Natural killer cell (primary cell): ENCODE data around the gene CST9L. TPM values are rescaled to one million over a fixed set of nuclear protein-coding genes. Genes with fewer than 3 reads are reported as not detected.

Experiments used
- ATAC-seq, 3 donors: fragments of 150-1000 bp in 2 of 3; fragments of 200-7000 bp in 1 of 3; cut with Tn5 transposase; 1 replicate in 1 of 3; 2 replicates in 2 of 3; pipeline ENCODE4 v1.10.0; 2021; ENCODE audit warnings: mild to moderate bottlenecking in 2 of 3, moderate library complexity in 2 of 3
- DNase-seq, 2 donors: peaks; one replicate each; pipeline versions ENCODE4 v3.0.0 to v3.0.0-alpha.2; 2013 to 2021; ENCODE audit warnings: mixed read lengths in 1 of 2
- H3K27ac ChIP-seq: one replicate; pipeline ENCODE4 v1.5.1; 2013; ENCODE audit warnings: mild to moderate bottlenecking, low read length
- H3K27me3 ChIP-seq: one replicate; pipeline ENCODE4 v1.6.1; 2013; ENCODE audit warnings: low read length; ENCODE audit not compliant: control insufficient read depth, insufficient read depth
- H3K36me3 ChIP-seq: one replicate; pipeline ENCODE4 v1.6.1; 2013; ENCODE audit warnings: low read length; ENCODE audit not compliant: control insufficient read depth, insufficient read depth
- H3K4me1 ChIP-seq: one replicate; pipeline ENCODE4 v1.6.1; 2013; ENCODE audit warnings: low read length; ENCODE audit not compliant: control insufficient read depth, insufficient read depth
- H3K4me3 ChIP-seq: one replicate; pipeline ENCODE4 v1.5.1; 2013; ENCODE audit warnings: low read length
- H3K9me3 ChIP-seq: one replicate; pipeline ENCODE4 v1.6.1; 2013; ENCODE audit warnings: low read length; ENCODE audit not compliant: control insufficient read depth, insufficient read depth
- H3K27ac Mint-ChIP-seq, 2 donors: one replicate each; pipeline ENCODE4 v1.8.0; 2022; ENCODE audit warnings: mild to moderate bottlenecking in 2 of 2, mixed read lengths in 2 of 2, moderate library complexity in 1 of 2
- H3K27me3 Mint-ChIP-seq, 2 donors: one replicate each; pipeline ENCODE4 v1.8.0; 2022; ENCODE audit warnings: low read depth in 2 of 2, mixed read lengths in 2 of 2
- H3K36me3 Mint-ChIP-seq: one replicate; pipeline ENCODE4 v1.8.0; 2022; ENCODE audit warnings: mixed read lengths
- H3K4me1 Mint-ChIP-seq, 2 donors: one replicate each; pipeline ENCODE4 v1.8.0; 2022; ENCODE audit warnings: mixed read lengths in 2 of 2
- H3K4me3 Mint-ChIP-seq: one replicate; pipeline ENCODE4 v1.8.0; 2022; ENCODE audit warnings: mild to moderate bottlenecking, moderate library complexity, mixed read lengths
- H3K9me3 Mint-ChIP-seq, 2 donors: one replicate each; pipeline ENCODE4 v1.8.0; 2022; ENCODE audit warnings: mixed read lengths in 2 of 2
- WGBS: methylation state at CpG from one replicate; pipeline ENCODE4 v1.1.7; 2013; ENCODE audit warnings: missing lambda C conversion rate; ENCODE audit not compliant: insufficient coverage; 5-methylcytosine and 5-hydroxymethylcytosine counted together
- intact Hi-C: fragments of 100-400 bp; cut with micrococcal nuclease; formaldehyde crosslinking; loops from one replicate; pipeline ENCODE4 v1.14.2; 2022
- total RNA-seq, 4 donors: library from RNA; stranded (reverse); fragments of 120-200 nt in 1 of 4; gene quantifications; one replicate each; pipeline versions ENCODE4 v1.2.3 to v1.2.4, GENCODE V29; 2013 to 2022
- TF ChIP-seq, protein P1 (sequence below): fragments of 200-600 bp; IDR thresholded peaks from one replicate; pipeline ENCODE4 v1.8.0; 2022; ENCODE audit warnings: antibody characterized with exemption

The CST9L gene
- total RNA-seq, 3 donors from 2014 or later (not counting 1 experiment from before 2014, with no cell fraction given), result not detected

DNA sequence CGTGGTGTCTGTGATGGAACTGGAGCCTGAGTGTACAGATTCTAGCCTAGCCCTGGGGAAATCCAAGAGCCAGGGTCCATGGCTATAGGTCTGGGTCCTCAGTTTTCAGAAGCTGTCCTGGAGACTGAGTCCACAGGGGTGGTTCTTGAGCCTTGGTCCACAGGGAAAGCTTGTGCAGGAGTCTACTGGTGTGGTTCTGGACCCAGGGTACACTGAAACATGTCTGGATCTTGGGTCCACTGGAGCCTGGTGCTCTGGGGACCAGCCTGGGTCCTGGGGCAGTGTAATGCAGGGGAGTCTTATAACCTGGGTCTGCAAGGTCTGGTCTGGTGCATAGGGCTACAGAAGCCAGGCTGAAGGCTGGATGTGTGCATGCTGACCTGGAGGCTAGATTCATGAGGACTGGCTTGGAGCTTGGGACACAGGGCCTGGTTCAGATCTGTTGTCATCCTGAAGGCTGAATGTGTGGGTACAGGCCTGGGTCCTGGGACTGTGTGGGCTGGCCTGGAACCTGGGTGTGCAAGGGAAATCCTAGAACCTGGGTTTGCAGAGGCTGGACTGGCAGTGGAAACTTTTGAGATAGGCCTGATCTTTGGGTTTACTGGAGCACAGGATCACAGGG is 5.5 kb downstream of the CST9L start:
- H3K9me3 Mint-ChIP-seq, result peaks cover 4 to 22% of the 10 kb centered on the region in 2 donors
- peaks cover 17% of the 10 kb centered on the region for H3K9me3 ChIP-seq
- H3K27me3 ChIP-seq, result no peaks in the 10 kb centered on the region
- H3K27me3 Mint-ChIP-seq, result peaks cover 2 to 9% of the 10 kb centered on the region in 2 donors
- H3K4me3 Mint-ChIP-seq, result no peak overlapping the region
- 94% methylated on average over 1 of the region's 1 CpG for WGBS
- H3K27ac Mint-ChIP-seq, result no peak overlapping the region
- H3K4me1 ChIP-seq, result no peaks in the 10 kb centered on the region
- H3K36me3 ChIP-seq, result no peaks in the 10 kb centered on the region
- no peak for DNase-seq
- peaks cover 0 to 5% of the 10 kb centered on the region in 2 donors for H3K4me1 Mint-ChIP-seq
- TF ChIP-seq, protein P1, sequence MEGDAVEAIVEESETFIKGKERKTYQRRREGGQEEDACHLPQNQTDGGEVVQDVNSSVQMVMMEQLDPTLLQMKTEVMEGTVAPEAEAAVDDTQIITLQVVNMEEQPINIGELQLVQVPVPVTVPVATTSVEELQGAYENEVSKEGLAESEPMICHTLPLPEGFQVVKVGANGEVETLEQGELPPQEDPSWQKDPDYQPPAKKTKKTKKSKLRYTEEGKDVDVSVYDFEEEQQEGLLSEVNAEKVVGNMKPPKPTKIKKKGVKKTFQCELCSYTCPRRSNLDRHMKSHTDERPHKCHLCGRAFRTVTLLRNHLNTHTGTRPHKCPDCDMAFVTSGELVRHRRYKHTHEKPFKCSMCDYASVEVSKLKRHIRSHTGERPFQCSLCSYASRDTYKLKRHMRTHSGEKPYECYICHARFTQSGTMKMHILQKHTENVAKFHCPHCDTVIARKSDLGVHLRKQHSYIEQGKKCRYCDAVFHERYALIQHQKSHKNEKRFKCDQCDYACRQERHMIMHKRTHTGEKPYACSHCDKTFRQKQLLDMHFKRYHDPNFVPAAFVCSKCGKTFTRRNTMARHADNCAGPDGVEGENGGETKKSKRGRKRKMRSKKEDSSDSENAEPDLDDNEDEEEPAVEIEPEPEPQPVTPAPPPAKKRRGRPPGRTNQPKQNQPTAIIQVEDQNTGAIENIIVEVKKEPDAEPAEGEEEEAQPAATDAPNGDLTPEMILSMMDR, result no peak
- intact Hi-C loops, result no loop called here
- H3K27ac ChIP-seq, result no peak overlapping the region
- no peak overlapping the region for H3K4me3 ChIP-seq
- ATAC-seq, result no peak
- H3K36me3 Mint-ChIP-seq, result peaks cover 25% of the 10 kb centered on the region

DNA sequence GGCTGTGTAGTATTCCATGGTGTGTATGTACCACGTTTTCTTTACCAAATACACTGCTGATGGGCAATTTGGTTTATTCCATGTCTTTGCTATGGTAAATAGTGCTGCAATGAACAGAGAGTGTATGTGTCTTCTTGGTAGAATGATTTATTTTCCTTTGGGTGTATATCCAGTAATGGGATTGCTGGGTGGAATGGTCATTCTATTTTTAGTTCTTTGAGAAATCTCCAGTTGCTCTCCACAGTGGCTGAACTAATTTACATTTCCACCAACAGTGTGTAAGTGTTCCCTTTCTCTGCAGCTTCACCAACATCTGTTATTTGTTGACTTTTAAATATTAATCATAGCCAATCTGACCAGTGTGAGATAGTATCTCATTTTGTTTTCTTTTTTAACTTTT is 13.9 kb downstream of the CST9L start:
- Mint-ChIP-seq H3K4me1 (no peaks in the 10 kb centered on the region), H3K27me3 (peaks cover under 1 to 16% of the 10 kb centered on the region in 2 donors), H3K9me3 (peaks cover 2 to 12% of the 10 kb centered on the region in 2 donors), H3K36me3 (peaks cover 18% of the 10 kb centered on the region), H3K4me3 (no peak overlapping the region), H3K27ac (no peak overlapping the region)
- DNase-seq, result no peak
- intact Hi-C loops, result no loop called here
- no peaks in the 10 kb centered on the region for H3K36me3 ChIP-seq
- H3K4me3 ChIP-seq, result no peak overlapping the region
- no peaks in the 10 kb centered on the region for H3K9me3 ChIP-seq
- ATAC-seq, result no peak
- H3K27ac ChIP-seq, result no peak overlapping the region
- 86% methylated on average over 1 of the region's 1 CpG for WGBS
- TF ChIP-seq, protein P1, result no peak
- H3K4me1 ChIP-seq, result no peaks in the 10 kb centered on the region
- no peaks in the 10 kb centered on the region for H3K27me3 ChIP-seq

DNA sequence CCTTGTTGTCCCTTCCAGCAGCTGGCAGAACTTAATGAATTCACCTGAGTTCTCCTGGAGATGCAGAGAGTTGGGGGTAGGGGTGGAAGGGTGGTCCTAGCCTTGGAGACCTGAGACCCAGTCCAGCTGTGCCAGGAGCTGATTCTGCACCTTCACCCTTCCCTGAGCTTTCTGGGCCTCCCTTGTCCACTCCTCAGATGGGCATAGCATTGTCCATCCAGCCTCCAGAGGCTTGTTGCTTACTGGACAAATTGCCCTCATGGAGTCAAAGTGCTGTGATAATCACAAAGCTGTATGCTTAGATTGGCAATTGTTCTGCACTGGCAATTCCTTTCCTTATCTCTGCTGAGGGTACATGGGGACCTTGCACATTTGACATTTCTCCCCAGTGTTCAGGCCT is 16.5 kb downstream of the CST9L start:
- peaks cover 2 to 4% of the 10 kb centered on the region in 2 donors for H3K27me3 Mint-ChIP-seq
- H3K27ac Mint-ChIP-seq, result no peak overlapping the region
- H3K27ac ChIP-seq, result no peak overlapping the region
- H3K9me3 Mint-ChIP-seq, result no peaks in the 10 kb centered on the region
- no peaks in the 10 kb centered on the region for H3K27me3 ChIP-seq
- DNase-seq (no peak), ATAC-seq (no peak)
- H3K9me3 ChIP-seq, result no peaks in the 10 kb centered on the region
- TF ChIP-seq, protein P1, result no peak
- intact Hi-C loops, result no loop called here
- H3K36me3 ChIP-seq, result no peaks in the 10 kb centered on the region
- H3K4me3 Mint-ChIP-seq, result no peak overlapping the region
- H3K4me1 Mint-ChIP-seq, result no peaks in the 10 kb centered on the region
- no peaks in the 10 kb centered on the region for H3K4me1 ChIP-seq
- H3K36me3 Mint-ChIP-seq, result no peaks in the 10 kb centered on the region
- H3K4me3 ChIP-seq, result no peak overlapping the region

DNA sequence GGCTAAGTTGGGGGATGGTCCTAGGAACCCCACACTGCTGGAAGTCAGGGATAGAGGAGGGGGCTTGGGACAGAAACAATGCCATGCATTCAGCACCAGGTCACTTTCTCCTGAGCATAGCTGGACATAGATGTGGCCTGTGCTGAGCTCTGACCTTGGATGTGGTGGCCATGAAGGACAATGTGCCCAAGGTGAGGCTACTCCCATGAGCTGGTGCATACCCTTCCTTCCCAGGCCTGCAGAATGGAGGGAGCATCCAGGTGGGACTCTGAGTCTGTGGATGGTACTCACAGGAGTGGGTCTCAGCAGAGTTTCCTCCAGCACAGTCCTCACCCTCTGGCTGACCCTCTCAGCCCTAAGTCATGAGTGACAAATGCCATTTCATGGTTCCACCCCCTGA is 16.9 kb downstream of the CST9L start:
- no peak overlapping the region for H3K27ac Mint-ChIP-seq
- H3K4me3 Mint-ChIP-seq, result no peak overlapping the region
- H3K4me1 Mint-ChIP-seq, result no peaks in the 10 kb centered on the region

More for the DNA sequence above, 16.9 kb downstream of the CST9L start:
- TF ChIP-seq, protein P1, result no peak
- no peaks in the 10 kb centered on the region for H3K9me3 ChIP-seq
- no peak for ATAC-seq
- Mint-ChIP-seq H3K9me3 (no peaks in the 10 kb centered on the region), H3K36me3 (no peaks in the 10 kb centered on the region), H3K27me3 (peaks cover under 1 to 2% of the 10 kb centered on the region in 2 donors)
- no peaks in the 10 kb centered on the region for H3K27me3 ChIP-seq
- DNase-seq, result no peak
- no peak overlapping the region for H3K27ac ChIP-seq
- intact Hi-C loops, result no loop called here
- no peaks in the 10 kb centered on the region for H3K36me3 ChIP-seq
- no peaks in the 10 kb centered on the region for H3K4me1 ChIP-seq
- no peak overlapping the region for H3K4me3 ChIP-seq
